ENCODE results near the gene CXCR4.

- TF ChIP-seq, protein P1, sequence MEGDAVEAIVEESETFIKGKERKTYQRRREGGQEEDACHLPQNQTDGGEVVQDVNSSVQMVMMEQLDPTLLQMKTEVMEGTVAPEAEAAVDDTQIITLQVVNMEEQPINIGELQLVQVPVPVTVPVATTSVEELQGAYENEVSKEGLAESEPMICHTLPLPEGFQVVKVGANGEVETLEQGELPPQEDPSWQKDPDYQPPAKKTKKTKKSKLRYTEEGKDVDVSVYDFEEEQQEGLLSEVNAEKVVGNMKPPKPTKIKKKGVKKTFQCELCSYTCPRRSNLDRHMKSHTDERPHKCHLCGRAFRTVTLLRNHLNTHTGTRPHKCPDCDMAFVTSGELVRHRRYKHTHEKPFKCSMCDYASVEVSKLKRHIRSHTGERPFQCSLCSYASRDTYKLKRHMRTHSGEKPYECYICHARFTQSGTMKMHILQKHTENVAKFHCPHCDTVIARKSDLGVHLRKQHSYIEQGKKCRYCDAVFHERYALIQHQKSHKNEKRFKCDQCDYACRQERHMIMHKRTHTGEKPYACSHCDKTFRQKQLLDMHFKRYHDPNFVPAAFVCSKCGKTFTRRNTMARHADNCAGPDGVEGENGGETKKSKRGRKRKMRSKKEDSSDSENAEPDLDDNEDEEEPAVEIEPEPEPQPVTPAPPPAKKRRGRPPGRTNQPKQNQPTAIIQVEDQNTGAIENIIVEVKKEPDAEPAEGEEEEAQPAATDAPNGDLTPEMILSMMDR (IDR thresholded peaks at IDR 0.05): no peak
- TF ChIP-seq POLR2A (IDR thresholded peaks at IDR 0.05): no peak
Observed at GRCh38 chr2:136146564-136146963, 28.6 kb upstream of the CXCR4 start.

Data from testis (tissue), 2 donors.